GM20000 (cell line): ENCODE measurements around the gene KCNK16.

Source experiments
- DNase-seq: peaks from one replicate; pipeline ENCODE4 v3.0.0; 2012; ENCODE audit warnings: low spot score
- TF ChIP-seq, protein P1 (sequence below): IDR thresholded peaks from 2 replicates; pipeline ENCODE4 v1.5.1; 2012; ENCODE audit warnings: mild to moderate bottlenecking, control low read depth; ENCODE audit errors: extremely low read depth, missing control alignments

Gene KCNK16

GRCh38 chr6:39317256-39317655 lies 5.2 kb downstream of the KCNK16 start:
- TF ChIP-seq, protein P1, sequence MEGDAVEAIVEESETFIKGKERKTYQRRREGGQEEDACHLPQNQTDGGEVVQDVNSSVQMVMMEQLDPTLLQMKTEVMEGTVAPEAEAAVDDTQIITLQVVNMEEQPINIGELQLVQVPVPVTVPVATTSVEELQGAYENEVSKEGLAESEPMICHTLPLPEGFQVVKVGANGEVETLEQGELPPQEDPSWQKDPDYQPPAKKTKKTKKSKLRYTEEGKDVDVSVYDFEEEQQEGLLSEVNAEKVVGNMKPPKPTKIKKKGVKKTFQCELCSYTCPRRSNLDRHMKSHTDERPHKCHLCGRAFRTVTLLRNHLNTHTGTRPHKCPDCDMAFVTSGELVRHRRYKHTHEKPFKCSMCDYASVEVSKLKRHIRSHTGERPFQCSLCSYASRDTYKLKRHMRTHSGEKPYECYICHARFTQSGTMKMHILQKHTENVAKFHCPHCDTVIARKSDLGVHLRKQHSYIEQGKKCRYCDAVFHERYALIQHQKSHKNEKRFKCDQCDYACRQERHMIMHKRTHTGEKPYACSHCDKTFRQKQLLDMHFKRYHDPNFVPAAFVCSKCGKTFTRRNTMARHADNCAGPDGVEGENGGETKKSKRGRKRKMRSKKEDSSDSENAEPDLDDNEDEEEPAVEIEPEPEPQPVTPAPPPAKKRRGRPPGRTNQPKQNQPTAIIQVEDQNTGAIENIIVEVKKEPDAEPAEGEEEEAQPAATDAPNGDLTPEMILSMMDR = no peak

GRCh38 chr6:39314273-39314795 lies 8.2 kb downstream of the KCNK16 start, which contains the start of gene KCNK17:
TSS of gene KCNK17 (minus strand) at chr6:39314419. CDS start at chr6:39314320, 99 bp downstream.
- TF ChIP-seq, protein P1 = no peak
- DNase-seq = no peak

More at GRCh38 chr6:39317256-39317655, 5.2 kb downstream of the KCNK16 start:
- DNase-seq = no peak

DNA sequence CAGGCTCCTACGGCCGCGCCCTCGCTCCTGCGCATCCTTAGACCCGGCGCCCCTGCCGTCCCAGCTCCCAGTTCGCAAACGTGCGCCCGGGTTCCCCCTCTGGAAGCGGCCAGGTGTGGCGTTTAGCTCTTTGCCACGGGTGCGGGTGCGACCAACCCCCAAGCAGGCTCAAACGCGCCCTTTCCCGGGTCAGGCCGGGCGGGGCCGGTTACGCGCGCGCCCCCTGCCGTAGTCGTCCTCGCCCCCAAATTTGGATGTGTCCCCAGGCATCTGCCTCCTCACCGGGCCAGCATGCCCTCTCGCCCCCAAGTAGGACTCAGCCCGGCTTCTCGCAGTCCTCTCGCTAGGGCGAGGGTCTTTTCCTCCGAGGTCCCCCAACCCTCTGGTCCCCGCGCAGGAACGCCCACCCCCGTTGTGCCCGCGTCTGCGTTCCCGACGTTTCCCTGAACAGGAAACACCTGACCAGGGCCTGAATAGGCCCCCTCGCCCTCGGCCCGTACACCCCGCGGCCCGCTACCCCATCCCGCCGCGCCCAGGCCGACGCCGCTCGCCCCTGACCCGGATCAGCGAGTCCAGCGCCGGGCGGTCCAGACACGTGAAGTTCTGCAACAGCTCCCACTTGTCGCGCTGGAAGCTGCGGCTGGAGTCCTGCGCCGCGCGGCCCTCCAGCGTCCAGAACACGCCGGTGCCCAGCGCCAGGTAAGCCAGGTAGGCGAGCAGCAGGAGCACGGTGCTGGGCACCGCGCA lies 8.8 kb downstream of the KCNK16 start:
- TF ChIP-seq, protein P1 = no peak
- no peak for DNase-seq

DNA sequence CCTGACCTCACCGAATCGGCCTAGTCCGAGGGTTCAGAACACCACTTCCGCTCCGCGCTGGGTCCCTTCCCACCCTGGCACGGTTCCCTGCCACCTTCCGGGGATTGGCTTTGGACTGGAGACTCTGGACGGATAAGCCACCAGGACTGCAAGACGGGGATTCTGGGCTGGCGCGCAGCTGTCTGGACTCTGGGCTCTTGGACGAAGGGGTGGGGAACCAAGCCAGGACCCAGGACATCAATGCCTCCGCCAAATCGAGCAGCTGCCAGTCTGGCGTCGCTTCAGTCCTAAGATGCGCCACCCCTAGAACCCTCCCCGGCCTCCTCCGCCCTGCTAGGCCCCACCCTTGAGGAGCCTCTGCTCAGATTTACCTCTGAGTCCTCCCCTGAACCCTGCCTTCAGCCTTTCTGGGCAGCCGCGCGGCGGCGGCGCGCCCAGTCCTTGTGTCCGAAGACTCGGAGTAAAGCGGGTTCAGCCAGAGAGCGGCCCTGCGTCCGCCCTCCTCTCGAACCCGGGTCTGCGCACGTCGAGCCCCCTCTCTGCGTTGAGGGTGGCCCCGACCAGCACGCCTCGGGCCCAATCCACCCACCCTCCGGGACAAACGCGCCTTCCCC lies 9.5 kb downstream of the KCNK16 start:
- TF ChIP-seq, protein P1 = no peak
- DNase-seq = no peak

DNA sequence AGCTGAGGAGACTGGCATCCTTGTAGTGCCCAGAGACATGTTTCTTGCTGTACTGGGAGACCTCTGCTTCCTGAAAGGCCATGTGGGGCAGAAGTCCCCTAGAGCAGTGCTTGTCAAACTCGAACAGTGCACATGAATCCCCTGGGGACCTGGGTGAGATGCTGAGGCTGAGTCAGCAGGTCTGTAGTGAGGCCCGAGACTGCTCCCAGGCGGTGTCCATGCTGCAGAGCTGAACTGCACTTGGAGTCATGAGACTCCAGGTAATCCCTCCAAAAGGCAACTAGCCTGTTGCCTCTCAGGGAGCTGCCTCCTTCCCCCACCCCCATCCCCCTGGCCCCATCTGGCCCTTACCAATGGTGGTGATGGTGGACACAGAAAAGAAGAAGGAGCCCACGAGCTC lies 12.0 kb downstream of the KCNK16 start:
- no peak for DNase-seq
- TF ChIP-seq, protein P1 = no peak

DNA sequence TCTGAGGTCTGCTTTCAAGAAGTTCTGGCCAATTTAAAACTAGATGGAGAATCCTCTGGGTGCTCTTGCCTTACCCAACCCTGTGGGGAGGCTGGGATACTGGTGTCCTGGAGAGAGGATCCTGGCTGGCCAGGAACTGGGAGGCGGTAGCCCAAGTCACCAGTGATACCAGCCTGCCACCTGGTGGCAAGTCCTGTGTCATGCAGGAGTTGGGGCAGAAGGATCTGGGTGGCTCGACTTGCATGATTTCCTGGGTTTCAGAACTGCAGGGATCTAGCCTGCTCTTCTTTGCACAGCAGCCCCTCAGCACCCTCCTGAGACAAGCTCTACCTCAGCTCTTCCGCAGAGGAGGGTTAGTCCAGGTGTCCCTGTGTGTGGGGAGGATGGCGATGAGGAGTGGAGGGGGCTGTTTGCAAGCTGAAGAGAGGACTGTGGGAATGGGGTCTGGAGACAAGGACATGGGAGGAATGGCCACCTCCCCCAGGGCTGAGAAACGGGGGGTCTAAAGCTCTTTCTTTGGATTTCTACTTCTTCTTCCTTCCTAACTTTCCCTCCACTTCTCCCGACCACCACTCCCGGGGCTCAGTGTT lies 12.5 kb downstream of the KCNK16 start:
- DNase-seq = peak; percentile 84
- TF ChIP-seq, protein P1 = peak; percentile 79

- no peak for DNase-seq
- TF ChIP-seq, protein P1 = no peak
Observed at GRCh38 chr6:39307462-39307861, 15.0 kb downstream of the KCNK16 start.
